Stomach (tissue), 4 donors: ENCODE results near the gene LCMT1.

ENCODE experiments used
- CTCF ChIP-seq, 7 experiments: fragments of 450-650 bp in 4 of 7; fragments of 200-600 bp in 3 of 7; sonication (generic) in 3 of 7; IDR thresholded peaks; one replicate each; pipeline ENCODE4 v1.5.1; 2016 to 2019; ENCODE audit warnings: antibody characterized with exemption in 7 of 7, control low read depth in 2 of 7, mild to moderate bottlenecking in 1 of 7
- POLR2A ChIP-seq, 4 donors: fragments of 450-650 bp; IDR thresholded peaks; one replicate each; pipeline ENCODE4 v1.6.1; 2016; ENCODE audit warnings: antibody characterized with exemption in 4 of 4, control low read depth in 2 of 4, mild to moderate bottlenecking in 1 of 4, moderate library complexity in 1 of 4

- TF ChIP-seq CTCF (IDR thresholded peaks at IDR 0.05) (no peak), POLR2A (IDR thresholded peaks at IDR 0.05) (no peak)
Measured at GRCh38 chr16:25217921-25218320, 106.4 kb downstream of the LCMT1 start.
